HG03175 (cell line): ENCODE measurements around the gene PYGL.
"Not testable (repeated sequence)": the region's sequence is repeated elsewhere in the genome, so short reads cannot be mapped to it uniquely, and the experiment has no call there.

Source experiments
- ATAC-seq: cut with Tn5 transposase; IDR thresholded peaks from one replicate; pipeline ENCODE4 v1.9.1; 2021; ENCODE audit warnings: mild to moderate bottlenecking, moderate library complexity; ENCODE audit not compliant: unreplicated experiment

PYGL gene

GRCh38 chr14:50929506-50929905 lies 14.8 kb downstream of the PYGL start:
- no peak for ATAC-seq

- no peak for ATAC-seq
Measured at GRCh38 chr14:50928002-50928635, 16.2 kb downstream of the PYGL start.

- ATAC-seq = no peak
Measured at GRCh38 chr14:50926851-50927386, 17.4 kb downstream of the PYGL start.

- no peak for ATAC-seq
Measured at GRCh38 chr14:50924843-50925242, 19.4 kb downstream of the PYGL start.

- no peak for ATAC-seq
Measured at GRCh38 chr14:50924236-50924635, 20.0 kb downstream of the PYGL start.

GRCh38 chr14:50922803-50923202 lies 21.5 kb downstream of the PYGL start:
- ATAC-seq = no peak

- ATAC-seq = no peak
Measured at GRCh38 chr14:50920482-50921230, 23.6 kb downstream of the PYGL start.

- ATAC-seq = not testable (repeated sequence)
Measured at GRCh38 chr14:50919524-50919923, 24.8 kb downstream of the PYGL start.

GRCh38 chr14:50917449-50917848 lies 26.8 kb downstream of the PYGL start:
- ATAC-seq = no peak

- no peak for ATAC-seq
Measured at GRCh38 chr14:50910495-50911420, 33.5 kb downstream of the PYGL start.

GRCh38 chr14:50906326-50907065 lies 37.8 kb downstream of the PYGL start:
- ATAC-seq = no peak

- no peak for ATAC-seq
Measured at GRCh38 chr14:50904719-50905118, 39.6 kb downstream of the PYGL start.

GRCh38 chr14:50901361-50901760 lies 42.9 kb downstream of the PYGL start:
- ATAC-seq = no peak

GRCh38 chr14:50897658-50898175 lies 46.6 kb downstream of the PYGL start:
- no peak for ATAC-seq

- ATAC-seq = not testable (repeated sequence)
Measured at GRCh38 chr14:50897005-50897404, 47.3 kb downstream of the PYGL start.

- not testable (repeated sequence) for ATAC-seq
Measured at GRCh38 chr14:50896421-50896820, 47.9 kb downstream of the PYGL start.

GRCh38 chr14:50892255-50892654 lies 52.0 kb downstream of the PYGL start:
- ATAC-seq = no peak

GRCh38 chr14:50887476-50887875 lies 56.8 kb downstream of the PYGL start:
- no peak for ATAC-seq

GRCh38 chr14:50883827-50884197 lies 60.5 kb downstream of the PYGL start:
- ATAC-seq = no peak
